Regular cardiac myocyte (primary cell): ENCODE results near the gene KRT35. TPM values are rescaled to one million over a fixed set of nuclear protein-coding genes. Genes with fewer than 3 reads are reported as not detected.

Source experiments
- total RNA-seq: library from RNA; depleted of rRNA; stranded (reverse); fragments of >200 nt; gene quantifications from 2 replicates; pipeline ENCODE4 v1.2.3, GENCODE V29; 2014

The KRT35 gene
- total RNA-seq: not detected in 2 replicates

DNA sequence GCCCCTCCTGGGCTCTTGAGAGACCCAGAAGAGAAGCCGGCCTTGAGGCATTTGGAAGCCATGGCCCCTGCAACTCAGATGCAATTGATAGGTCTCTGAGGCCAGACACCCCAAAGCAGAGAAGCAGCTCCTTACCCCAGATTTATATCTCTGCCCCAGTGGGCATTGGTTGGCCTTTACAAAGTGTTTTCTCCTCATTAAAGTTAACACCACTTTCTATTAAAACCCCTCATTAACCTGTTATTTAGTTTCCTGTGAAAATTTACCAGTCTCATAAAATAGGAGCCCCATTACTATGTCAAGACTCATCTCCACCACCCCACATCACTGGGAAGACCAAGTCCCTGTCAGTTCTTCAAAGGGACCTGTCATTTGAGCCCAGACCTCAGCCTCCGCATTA, at the start of gene KRT35:
TSS of gene KRT35 (minus strand) at position 116 of the 400 bp plus-strand sequence. CDS start at position 62, 54 bp downstream.

GRCh38 chr17:41518789-41519449, 38.0 kb upstream of the KRT35 start, which contains the start of gene KRT15:
Gene KRT15, minus strand, starts transcription at chr17:41518890. Its CDS starts 63 bp downstream, at chr17:41518827.

GRCh38 chr17:41505007-41505808, 24.3 kb upstream of the KRT35 start, which contains the start of gene KRT13:
Gene KRT13, minus strand, starts transcription at chr17:41505612. Its CDS starts 62 bp downstream, at chr17:41505550.

GRCh38 chr17:41489531-41489930, 8.6 kb upstream of the KRT35 start, which contains the start of gene KRT36:
Gene KRT36, minus strand, starts transcription at chr17:41489910. Its CDS starts 46 bp downstream, at chr17:41489864.

GRCh38 chr17:41466988-41467387, 14.0 kb downstream of the KRT35 start, which contains the start of gene KRT32:
Gene KRT32, minus strand, starts transcription at chr17:41467386. Its CDS starts 61 bp downstream, at chr17:41467325.

GRCh38 chr17:41440531-41441033, 40.4 kb downstream of the KRT35 start, which contains the start of gene KRT38:
Gene KRT38, minus strand, starts transcription at chr17:41440983. Its CDS starts 62 bp downstream, at chr17:41440921.

Other genes with a start within 250 kb of the KRT35 start
- not detected in 2 replicates for gene KRTAP9-3, start 248.7 kb downstream of the KRT35 start, total RNA-seq
- not detected in 2 replicates for gene KRTAP9-8, start 243.2 kb downstream of the KRT35 start, total RNA-seq
- not detected in 2 replicates for gene KRTAP9-4, start 231.5 kb downstream of the KRT35 start, total RNA-seq
- gene KRTAP9-9, start 225.8 kb downstream of the KRT35 start, total RNA-seq: not detected in 2 replicates
- not detected in 2 replicates for gene KRTAP9-6, start 215.8 kb downstream of the KRT35 start, total RNA-seq
- gene KRTAP9-7, start 205.5 kb downstream of the KRT35 start, total RNA-seq: not detected in 2 replicates
- not detected in 2 replicates for gene KRTAP29-1, start 178.3 kb downstream of the KRT35 start, total RNA-seq
- not detected in 2 replicates for gene KRTAP16-1, start 171.8 kb downstream of the KRT35 start, total RNA-seq
- not detected in 2 replicates for gene KRTAP17-1, start 165.4 kb downstream of the KRT35 start, total RNA-seq
- gene KRT33A, start 130.3 kb downstream of the KRT35 start, total RNA-seq: not detected in 2 replicates
- gene KRT33B, start 111.3 kb downstream of the KRT35 start, total RNA-seq: under 0.01 TPM in 2 replicates
- 2.0 and 2.9 TPM in 2 replicates for gene KRT34, start 98.8 kb downstream of the KRT35 start, total RNA-seq
- not detected in 2 replicates for gene KRT31, start 83.5 kb downstream of the KRT35 start, total RNA-seq
- gene KRT37, start 56.6 kb downstream of the KRT35 start, total RNA-seq: not detected in 2 replicates
- not detected in 2 replicates for gene KRT38, start 40.2 kb downstream of the KRT35 start, total RNA-seq
- gene KRT32, start 13.8 kb downstream of the KRT35 start, total RNA-seq: not detected in 2 replicates
- gene KRT36, start 8.8 kb upstream of the KRT35 start, total RNA-seq: not detected in 2 replicates
- gene KRT13, start 24.5 kb upstream of the KRT35 start, total RNA-seq: 0.58 TPM in 1 of 2 replicates, not detected in the other
- gene KRT15, start 37.7 kb upstream of the KRT35 start, total RNA-seq: 0.56 and 3.5 TPM in 2 replicates
- gene KRT19, start 47.2 kb upstream of the KRT35 start, total RNA-seq: 71.3 and 87.2 TPM in 2 replicates
- gene KRT9, start 90.9 kb upstream of the KRT35 start, total RNA-seq: not detected in 2 replicates
- gene KRT14, start 105.7 kb upstream of the KRT35 start, total RNA-seq: 0.38 and 0.56 TPM in 2 replicates
- under 0.01 and 0.28 TPM in 2 replicates for gene KRT16, start 131.6 kb upstream of the KRT35 start, total RNA-seq
- gene KRT17, start 143.4 kb upstream of the KRT35 start, total RNA-seq: 1.9 and 7.0 TPM in 2 replicates
- 69.6 and 107 TPM in 2 replicates for gene EIF1, start 207.7 kb upstream of the KRT35 start, total RNA-seq
- not detected in 2 replicates for gene GAST, start 231.2 kb upstream of the KRT35 start, total RNA-seq